IPS DF 6.9 (cell line): ENCODE data around the gene ZBTB18.
"Not testable (repeated sequence)": the region's sequence is repeated elsewhere in the genome, so short reads cannot be mapped to it uniquely, and the experiment has no call there.

ENCODE experiments used
- DNase-seq: peaks from one replicate; pipeline ENCODE4 v3.0.0-alpha.2; 2013; ENCODE audit warnings: low read depth, low spot score
- H3K27ac ChIP-seq: one replicate; pipeline ENCODE4 v1.5.1; 2013; ENCODE audit warnings: low read length, control low read depth
- H3K27me3 ChIP-seq: 2 replicates; pipeline ENCODE4 v1.6.1; 2013; ENCODE audit warnings: mild to moderate bottlenecking, low read length; ENCODE audit not compliant: control insufficient read depth, insufficient read depth
- H3K36me3 ChIP-seq: 2 replicates; pipeline ENCODE4 v1.6.1; 2013; ENCODE audit warnings: low read length; ENCODE audit not compliant: control insufficient read depth, insufficient read depth
- H3K4me1 ChIP-seq: 2 replicates; pipeline ENCODE4 v1.6.1; 2013; ENCODE audit warnings: low read length; ENCODE audit not compliant: control insufficient read depth, insufficient read depth
- H3K4me3 ChIP-seq: 2 replicates; pipeline ENCODE4 v1.5.1; 2013; ENCODE audit warnings: mild to moderate bottlenecking, low read length
- H3K9me3 ChIP-seq: 2 replicates; pipeline ENCODE4 v1.6.1; 2013; ENCODE audit warnings: low read length, inconsistent platforms; ENCODE audit not compliant: control insufficient read depth, insufficient read depth
- WGBS: extraction: QIAGEN DNeasy Blood & Tissue Kit; methylation state at CpG from one replicate; pipeline ENCODE4 v1.1.7; 2013; ENCODE audit warnings: mixed read lengths, missing lambda C conversion rate; ENCODE audit not compliant: insufficient read length, insufficient coverage; 5-methylcytosine and 5-hydroxymethylcytosine counted together

Gene ZBTB18

DNA sequence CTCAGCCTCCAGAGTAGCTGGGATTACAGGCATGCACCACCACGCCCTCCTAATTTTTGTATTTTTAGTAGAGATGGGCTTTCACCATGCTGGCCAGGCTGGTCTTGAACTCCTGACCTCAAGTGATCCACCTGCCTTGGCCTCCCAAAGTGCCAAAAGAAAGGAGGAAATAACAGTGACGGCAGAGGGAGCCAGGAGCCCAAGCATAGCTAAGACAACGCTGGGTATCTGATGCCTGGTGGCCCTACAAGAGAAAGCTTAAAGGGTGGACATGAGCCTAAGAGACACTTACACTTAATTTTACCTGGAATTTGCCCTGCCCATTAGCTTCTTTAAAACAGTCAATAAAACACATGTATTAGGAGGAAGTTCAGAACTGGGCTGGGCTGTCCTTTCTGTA lies 36.2 kb upstream of the ZBTB18 start:
- H3K27me3 ChIP-seq, H3K9me3 ChIP-seq, H3K4me1 ChIP-seq, H3K27ac ChIP-seq, DNase-seq, H3K4me3 ChIP-seq, H3K36me3 ChIP-seq: not testable (repeated sequence)
- no CpG with 5 or more reads among the region's 3 CpGs for WGBS

DNA sequence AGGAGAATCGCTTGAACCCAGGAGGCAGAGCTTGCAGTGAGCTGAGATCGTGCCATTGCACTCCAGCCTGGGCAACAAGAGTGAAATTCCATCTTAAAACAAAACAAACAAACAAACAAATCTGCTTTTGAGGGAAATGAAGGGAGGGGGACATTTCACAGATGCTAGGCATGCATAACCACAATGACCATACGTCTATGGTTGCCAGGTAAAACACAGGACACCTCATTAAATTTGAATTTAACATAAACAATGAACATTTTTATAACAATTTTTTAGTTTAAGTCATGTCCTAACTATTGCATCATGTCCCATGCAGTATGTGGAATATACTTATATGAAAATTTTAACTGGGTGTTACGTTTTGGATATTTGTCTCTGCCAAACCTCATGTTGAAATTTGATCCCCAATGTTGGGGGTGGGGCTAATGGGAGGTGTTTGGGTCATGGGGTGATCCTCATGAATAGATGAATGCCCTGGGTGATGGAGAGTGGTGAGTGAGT lies 31.0 kb upstream of the ZBTB18 start:
- H3K27ac ChIP-seq: no peak overlapping the region
- no peaks in the 10 kb centered on the region for H3K4me1 ChIP-seq
- H3K4me3 ChIP-seq: no peak overlapping the region
- H3K27me3 ChIP-seq: no peaks in the 10 kb centered on the region
- no peak for DNase-seq
- H3K9me3 ChIP-seq: no peaks in the 10 kb centered on the region
- H3K36me3 ChIP-seq: no peaks in the 10 kb centered on the region
- no CpG with 5 or more reads among the region's 4 CpGs for WGBS

DNA sequence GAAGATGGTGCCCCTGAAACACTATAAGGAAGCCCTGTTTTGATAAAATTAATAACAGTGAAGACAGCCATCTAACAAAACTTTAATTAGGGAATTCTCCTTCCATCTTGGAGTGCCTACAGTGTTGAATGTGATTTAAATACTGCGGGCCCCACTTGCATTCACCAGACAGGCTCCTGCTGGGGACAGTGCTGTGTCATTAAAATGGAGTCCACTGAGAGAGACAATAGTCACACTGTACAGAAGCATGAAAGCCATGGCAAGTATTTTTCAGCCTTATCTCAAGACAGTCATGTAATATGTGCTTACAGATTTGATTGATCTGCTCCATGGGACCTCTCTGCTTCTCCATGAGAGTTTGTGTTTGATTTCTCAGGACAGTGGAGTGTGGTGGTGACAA lies 29.7 kb upstream of the ZBTB18 start:
- DNase-seq: no peak
- Histone ChIP-seq H3K9me3 (no peaks in the 10 kb centered on the region), H3K4me1 (no peaks in the 10 kb centered on the region), H3K4me3 (no peak overlapping the region), H3K27me3 (no peaks in the 10 kb centered on the region), H3K27ac (no peak overlapping the region), H3K36me3 (no peaks in the 10 kb centered on the region)
- WGBS: no CpG with 5 or more reads among the region's 1 CpG

DNA sequence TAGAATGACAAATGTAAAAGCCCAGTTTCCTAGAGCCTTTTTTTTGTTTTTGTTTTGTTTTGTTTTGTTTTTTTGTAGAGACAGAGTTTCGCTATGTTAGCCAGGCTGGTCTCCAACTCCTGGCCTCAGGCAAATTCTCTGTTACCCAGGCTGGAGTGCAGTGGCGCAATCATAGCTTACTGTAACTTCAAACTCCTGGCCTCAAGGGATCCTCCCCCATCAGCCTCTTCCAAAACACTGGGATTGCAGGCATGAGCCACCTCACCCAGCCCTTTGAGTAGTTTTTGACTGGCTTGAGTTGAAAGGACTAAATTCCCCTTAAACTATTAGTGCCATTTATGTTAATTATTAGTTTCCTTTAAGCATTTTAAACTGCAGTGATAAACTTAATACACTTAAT lies 28.8 kb upstream of the ZBTB18 start:
- H3K36me3 ChIP-seq: no peaks in the 10 kb centered on the region
- no peak overlapping the region for H3K4me3 ChIP-seq
- H3K9me3 ChIP-seq: no peaks in the 10 kb centered on the region
- WGBS: no CpG with 5 or more reads among the region's 2 CpGs
- no peaks in the 10 kb centered on the region for H3K27me3 ChIP-seq
- H3K4me1 ChIP-seq: no peaks in the 10 kb centered on the region
- DNase-seq: no peak
- H3K27ac ChIP-seq: no peak overlapping the region

DNA sequence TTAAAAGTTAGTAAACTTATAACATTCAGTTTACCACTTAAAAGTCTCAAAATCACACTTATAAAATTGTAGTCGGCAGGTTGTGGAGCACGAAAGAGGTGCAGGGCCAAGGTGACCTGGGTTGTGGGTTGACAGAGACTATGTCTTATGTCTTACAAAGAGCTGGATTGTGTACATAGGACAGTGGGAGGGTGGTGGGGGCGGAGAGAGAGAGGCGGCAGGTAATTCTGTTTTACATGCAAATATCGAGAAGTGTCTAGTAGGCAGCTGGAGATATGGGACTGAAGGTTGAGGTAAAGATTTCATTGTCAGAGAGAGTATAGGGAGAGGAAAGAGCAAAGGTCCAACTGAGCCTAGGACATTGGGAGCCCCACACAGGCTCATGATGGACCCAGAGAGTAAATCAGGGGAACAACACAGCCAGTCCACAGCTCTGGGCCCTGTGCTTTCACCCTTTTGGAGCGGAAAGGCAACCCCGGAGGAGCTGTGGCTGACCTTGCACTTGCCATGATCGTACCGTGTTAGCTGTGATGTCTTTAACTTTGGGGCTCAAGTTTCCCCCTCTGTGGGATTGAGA lies 28.1 kb upstream of the ZBTB18 start:
- no CpG with 5 or more reads among the region's 9 CpGs for WGBS
- Histone ChIP-seq H3K4me1 (no peaks in the 10 kb centered on the region), H3K9me3 (no peaks in the 10 kb centered on the region), H3K27me3 (no peaks in the 10 kb centered on the region), H3K27ac (no peak overlapping the region), H3K36me3 (no peaks in the 10 kb centered on the region), H3K4me3 (no peak overlapping the region)
- DNase-seq: no peak

DNA sequence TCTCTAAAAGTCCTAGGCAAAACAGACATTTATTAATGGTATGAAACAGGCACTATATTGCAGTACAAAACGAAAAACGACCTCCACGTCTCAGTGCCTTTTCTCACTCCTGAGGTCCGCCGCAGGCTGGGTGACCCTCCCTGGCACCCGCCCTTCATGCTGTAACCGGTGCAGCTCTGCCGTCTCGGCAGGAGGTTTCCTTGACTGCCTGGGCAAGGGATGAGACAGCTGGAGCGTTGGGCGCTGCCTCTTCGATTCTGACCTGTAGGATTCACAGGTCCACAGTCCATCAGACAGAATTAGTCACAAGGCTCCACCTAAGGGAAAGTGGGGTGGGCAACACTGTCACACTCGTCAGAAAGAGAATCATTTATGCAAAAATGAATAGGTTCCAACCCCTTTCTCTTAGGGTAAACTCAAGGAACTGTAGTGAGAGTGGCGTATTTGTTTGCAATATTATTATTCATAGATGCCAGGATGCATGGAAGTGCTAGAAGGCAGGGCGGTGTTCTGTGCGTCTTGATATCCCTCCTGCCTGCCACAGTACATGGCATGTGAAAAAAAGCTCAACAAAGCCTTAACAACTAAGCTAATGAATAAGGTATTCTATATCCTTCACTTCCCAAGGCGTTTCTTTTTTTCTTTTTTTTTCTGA lies 23.5 kb upstream of the ZBTB18 start:
- no CpG with 5 or more reads among the region's 17 CpGs for WGBS
- no peak overlapping the region for H3K27ac ChIP-seq
- DNase-seq: no peak
- no peak overlapping the region for H3K4me3 ChIP-seq
- no peaks in the 10 kb centered on the region for H3K36me3 ChIP-seq
- H3K4me1 ChIP-seq: no peaks in the 10 kb centered on the region
- H3K9me3 ChIP-seq: no peaks in the 10 kb centered on the region
- no peaks in the 10 kb centered on the region for H3K27me3 ChIP-seq

DNA sequence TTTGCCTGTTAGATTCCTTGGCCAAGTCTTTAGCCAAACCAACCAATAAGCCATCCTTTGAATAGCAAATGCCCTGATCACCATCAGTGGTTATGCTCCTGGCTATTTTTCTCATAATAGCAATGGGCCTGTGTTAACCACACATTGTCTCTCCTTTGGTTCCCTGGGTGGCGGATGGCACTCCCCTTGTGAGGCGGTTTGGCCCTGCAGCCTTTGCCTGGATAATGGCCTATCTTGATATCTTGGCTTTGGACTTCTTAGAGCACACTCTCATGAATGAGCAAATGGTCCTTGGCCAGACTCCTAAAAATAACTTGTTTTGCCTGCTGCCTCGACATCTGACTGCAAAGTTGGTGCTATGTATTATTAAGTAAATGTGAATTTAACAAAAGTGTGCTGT lies 22.4 kb upstream of the ZBTB18 start:
- Histone ChIP-seq H3K4me1 (no peaks in the 10 kb centered on the region), H3K36me3 (no peaks in the 10 kb centered on the region), H3K27me3 (no peaks in the 10 kb centered on the region), H3K27ac (no peak overlapping the region), H3K9me3 (no peaks in the 10 kb centered on the region), H3K4me3 (no peak overlapping the region)
- no CpG with 5 or more reads among the region's 3 CpGs for WGBS
- no peak for DNase-seq

DNA sequence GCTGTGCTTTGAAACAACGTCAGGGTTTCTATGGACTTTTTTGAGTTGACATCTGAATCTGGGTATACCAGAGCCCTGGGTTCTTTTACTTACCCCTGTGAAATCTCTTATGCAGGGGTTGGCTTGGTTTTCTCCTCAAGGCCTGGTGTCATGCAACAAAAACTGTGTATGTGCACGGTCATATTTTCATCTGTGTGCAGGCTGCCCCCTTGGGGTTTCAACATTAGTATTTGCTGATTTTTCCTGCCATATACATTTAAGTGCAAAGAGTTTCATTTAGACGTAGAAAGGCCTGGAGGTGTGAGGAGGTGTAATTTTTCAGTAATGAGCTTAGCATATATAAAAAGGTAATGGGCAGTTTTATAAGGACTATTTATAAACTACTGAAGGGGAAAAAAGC lies 22.0 kb upstream of the ZBTB18 start:
- Histone ChIP-seq H3K4me3 (no peak overlapping the region), H3K27me3 (no peaks in the 10 kb centered on the region), H3K9me3 (no peaks in the 10 kb centered on the region), H3K4me1 (no peaks in the 10 kb centered on the region), H3K36me3 (no peaks in the 10 kb centered on the region), H3K27ac (no peak overlapping the region)
- WGBS: no CpG with 5 or more reads among the region's 3 CpGs
- DNase-seq: no peak

DNA sequence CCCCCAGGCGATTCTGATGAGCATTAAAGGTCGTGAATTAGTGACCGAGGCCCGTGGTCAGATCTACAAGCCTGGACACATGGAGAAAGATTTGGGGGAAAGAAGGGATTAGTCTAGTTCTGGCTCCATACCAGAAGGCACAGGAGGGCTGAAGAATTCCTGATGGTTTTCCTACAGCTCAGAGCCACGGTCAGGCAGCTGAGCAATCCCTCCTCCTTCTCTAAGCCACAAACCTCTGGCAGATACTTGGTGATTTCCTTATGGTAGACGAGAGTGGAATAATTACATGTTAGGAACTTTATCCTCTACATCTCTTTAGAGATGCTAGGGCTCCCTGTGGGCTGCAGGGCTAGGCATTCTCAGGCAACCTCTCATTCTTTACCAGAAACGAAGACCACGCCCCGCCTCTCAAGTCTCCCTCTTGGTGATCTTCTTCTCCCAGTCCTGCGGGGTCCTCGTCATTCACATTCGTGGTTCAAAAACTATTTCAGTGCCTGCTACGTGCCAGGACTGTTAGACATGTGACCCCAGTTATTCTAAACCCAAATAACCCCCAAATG lies 20.5 kb upstream of the ZBTB18 start:
- Histone ChIP-seq H3K27me3 (no peaks in the 10 kb centered on the region), H3K27ac (no peak overlapping the region), H3K4me3 (no peak overlapping the region), H3K4me1 (no peaks in the 10 kb centered on the region), H3K9me3 (no peaks in the 10 kb centered on the region), H3K36me3 (no peaks in the 10 kb centered on the region)
- DNase-seq: no peak
- WGBS: no CpG with 5 or more reads among the region's 13 CpGs

DNA sequence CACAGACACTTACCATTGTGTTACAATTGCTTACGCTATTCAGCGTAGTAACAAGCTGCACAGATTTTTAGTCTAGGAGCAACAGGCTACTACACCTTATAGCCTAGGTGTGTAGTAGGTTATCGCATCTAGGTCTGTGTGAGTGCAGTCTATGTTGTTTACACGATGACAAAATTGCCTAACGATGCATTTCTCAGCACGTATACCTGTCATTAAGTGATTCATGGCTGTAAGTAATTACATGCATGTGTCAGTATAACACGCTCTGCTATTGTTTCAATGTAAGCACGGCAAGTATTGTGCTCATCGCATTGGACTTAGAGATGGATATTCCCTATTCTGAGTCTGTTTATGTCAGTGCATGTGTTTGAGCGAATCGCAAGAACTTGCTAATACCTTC lies 15.7 kb upstream of the ZBTB18 start:
- no peak overlapping the region for H3K27ac ChIP-seq
- DNase-seq: no peak
- no peaks in the 10 kb centered on the region for H3K36me3 ChIP-seq
- H3K4me3 ChIP-seq: no peak overlapping the region
- H3K4me1 ChIP-seq: no peaks in the 10 kb centered on the region
- H3K27me3 ChIP-seq: no peaks in the 10 kb centered on the region
- H3K9me3 ChIP-seq: no peaks in the 10 kb centered on the region
- no CpG with 5 or more reads among the region's 11 CpGs for WGBS

DNA sequence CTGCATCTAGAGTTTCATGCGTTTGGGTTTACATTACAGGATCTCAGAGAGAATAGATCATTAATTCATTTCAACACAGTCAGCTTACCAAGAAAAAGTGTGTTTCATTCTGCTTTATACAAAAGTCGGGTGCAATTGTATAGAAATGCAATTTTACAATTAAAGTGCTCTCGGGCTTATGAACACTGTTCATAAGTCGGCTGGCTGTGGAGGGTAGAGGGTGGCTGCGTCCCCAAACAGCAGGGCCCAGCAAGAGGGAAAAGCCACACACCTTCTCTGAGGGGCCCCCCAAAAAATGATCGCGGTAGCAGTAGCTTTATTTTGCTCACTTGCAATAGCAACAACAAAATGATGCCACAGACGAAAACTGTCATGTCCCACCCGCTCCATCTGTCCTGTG lies 13.8 kb upstream of the ZBTB18 start:
- no CpG with 5 or more reads among the region's 9 CpGs for WGBS

More for the DNA sequence above, 13.8 kb upstream of the ZBTB18 start:
- Histone ChIP-seq H3K27me3 (no peaks in the 10 kb centered on the region), H3K9me3 (no peaks in the 10 kb centered on the region), H3K4me3 (no peak overlapping the region), H3K4me1 (no peaks in the 10 kb centered on the region), H3K27ac (no peak overlapping the region), H3K36me3 (no peaks in the 10 kb centered on the region)
- no peak for DNase-seq
